Measurements from ENCODE around the gene TMEM212. TPM values are rescaled to one million over a fixed set of nuclear protein-coding genes. Genes with fewer than 3 reads are reported as not detected.

Gene TMEM212
- total RNA-seq, 2 donors from 2014 or later = not detected

GRCh38 chr3:171874879-171875278 lies 31.7 kb downstream of the TMEM212 start:
- 98 to 100% methylated on average over 3 to 4 of the region's 4 CpGs for WGBS, 2 experiments (ENCODE audit: insufficient coverage in 1 of 2, insufficient read length in 1 of 2)
- no peaks in the 10 kb centered on the region for H3K27me3 ChIP-seq (ENCODE audit: control insufficient read depth, insufficient read depth, low read length, poor library complexity, severe bottlenecking)
- TF ChIP-seq CTCF (conservative IDR thresholded peaks at IDR 0.05) = no peak
- H3K9ac ChIP-seq (ENCODE audit: extremely low read depth, low read length, poor library complexity, severe bottlenecking) = no peak overlapping the region
- Mint-ChIP-seq H3K4me1 (peaks cover 19% of the 10 kb centered on the region), H3K9me3 (no peaks in the 10 kb centered on the region), H3K27ac (no peak overlapping the region), H3K4me3 (no peak overlapping the region), H3K36me3 (ENCODE audit: low read depth) (no peaks in the 10 kb centered on the region), H3K27me3 (ENCODE audit: insufficient read depth) (peaks cover 10% of the 10 kb centered on the region)
- peak overlapping the region; percentile 89 for H3K27ac ChIP-seq (ENCODE audit: low read depth, low read length)
- H3K4me3 ChIP-seq (ENCODE audit: low read length) = no peak overlapping the region
- no peaks in the 10 kb centered on the region for H3K9me3 ChIP-seq (ENCODE audit: control insufficient read depth, low read length)
- H3K4me1 ChIP-seq (ENCODE audit: control insufficient read depth, insufficient read depth, low read length) = no peaks in the 10 kb centered on the region
- no peaks in the 10 kb centered on the region for H3K36me3 ChIP-seq (ENCODE audit: control insufficient read depth, insufficient read depth, low read length)
- DNase-seq = no peak

GRCh38 chr3:171875923-171876412 lies 32.8 kb downstream of the TMEM212 start:
- Histone ChIP-seq H3K27me3 (ENCODE audit: control insufficient read depth, insufficient read depth, low read length, poor library complexity, severe bottlenecking) (peaks cover 2% of the 10 kb centered on the region), H3K36me3 (ENCODE audit: control insufficient read depth, insufficient read depth, low read length) (no peaks in the 10 kb centered on the region), H3K9me3 (ENCODE audit: control insufficient read depth, low read length) (no peaks in the 10 kb centered on the region), H3K4me1 (ENCODE audit: control insufficient read depth, insufficient read depth, low read length) (no peaks in the 10 kb centered on the region), H3K4me3 (ENCODE audit: low read length) (no peak overlapping the region), H3K9ac (ENCODE audit: extremely low read depth, low read length, poor library complexity, severe bottlenecking) (no peak overlapping the region), H3K27ac (ENCODE audit: low read depth, low read length) (no peak overlapping the region)
- WGBS, 2 experiments (ENCODE audit: insufficient coverage in 1 of 2, insufficient read length in 1 of 2) = 91 to 94% methylated on average over 4 of the region's 4 CpGs
- H3K27me3 Mint-ChIP-seq (ENCODE audit: insufficient read depth) = peaks cover 15% of the 10 kb centered on the region
- no peaks in the 10 kb centered on the region for H3K36me3 Mint-ChIP-seq (ENCODE audit: low read depth)
- TF ChIP-seq CTCF (conservative IDR thresholded peaks at IDR 0.05) = no peak
- no peak for DNase-seq
- no peaks in the 10 kb centered on the region for H3K9me3 Mint-ChIP-seq
- H3K4me3 Mint-ChIP-seq = no peak overlapping the region
- peaks cover 21% of the 10 kb centered on the region for H3K4me1 Mint-ChIP-seq
- no peak overlapping the region for H3K27ac Mint-ChIP-seq

- whole genome bisulfite sequencing, 2 experiments (ENCODE audit: insufficient coverage in 1 of 2, insufficient read length in 1 of 2) = 89% methylated on average over 5 of the region's 5 CpGs; no CpG with 5 or more reads in 1 of the 2 experiments
- Mint-ChIP-seq H3K27ac (no peak overlapping the region), H3K4me1 (peaks cover 21% of the 10 kb centered on the region), H3K36me3 (ENCODE audit: low read depth) (no peaks in the 10 kb centered on the region), H3K4me3 (no peak overlapping the region), H3K27me3 (ENCODE audit: insufficient read depth) (peaks cover 22% of the 10 kb centered on the region), H3K9me3 (no peaks in the 10 kb centered on the region)
- H3K4me3 ChIP-seq (ENCODE audit: low read length) = no peak overlapping the region
- no peaks in the 10 kb centered on the region for H3K36me3 ChIP-seq (ENCODE audit: control insufficient read depth, insufficient read depth, low read length)
- no peaks in the 10 kb centered on the region for H3K4me1 ChIP-seq (ENCODE audit: control insufficient read depth, insufficient read depth, low read length)
- H3K27ac ChIP-seq (ENCODE audit: low read depth, low read length) = no peak overlapping the region
- H3K27me3 ChIP-seq (ENCODE audit: control insufficient read depth, insufficient read depth, low read length, poor library complexity, severe bottlenecking) = peaks cover 9% of the 10 kb centered on the region
- no peaks in the 10 kb centered on the region for H3K9me3 ChIP-seq (ENCODE audit: control insufficient read depth, low read length)
- no peak overlapping the region for H3K9ac ChIP-seq (ENCODE audit: extremely low read depth, low read length, poor library complexity, severe bottlenecking)
- no peak for TF ChIP-seq CTCF (conservative IDR thresholded peaks at IDR 0.05)
- DNase-seq = no peak
Measured at GRCh38 chr3:171876680-171877147, 33.6 kb downstream of the TMEM212 start.

Data from endodermal cell (in vitro differentiated cells).